ENCODE data around the gene KRT17. TPM values are rescaled to one million over a fixed set of nuclear protein-coding genes. Genes with fewer than 3 reads are reported as not detected.
A peak's percentile ranks its signal among the peaks of the same experiment; 100 is the strongest.
"Not testable (repeated sequence)": the region's sequence is repeated elsewhere in the genome, so short reads cannot be mapped to it uniquely, and the experiment has no call there.

KRT17 gene
- total and polyA plus RNA-seq, 2 donors (not counting 1 experiment from before 2014, with no cell fraction given) = 0.50 to 0.89 TPM

DNA sequence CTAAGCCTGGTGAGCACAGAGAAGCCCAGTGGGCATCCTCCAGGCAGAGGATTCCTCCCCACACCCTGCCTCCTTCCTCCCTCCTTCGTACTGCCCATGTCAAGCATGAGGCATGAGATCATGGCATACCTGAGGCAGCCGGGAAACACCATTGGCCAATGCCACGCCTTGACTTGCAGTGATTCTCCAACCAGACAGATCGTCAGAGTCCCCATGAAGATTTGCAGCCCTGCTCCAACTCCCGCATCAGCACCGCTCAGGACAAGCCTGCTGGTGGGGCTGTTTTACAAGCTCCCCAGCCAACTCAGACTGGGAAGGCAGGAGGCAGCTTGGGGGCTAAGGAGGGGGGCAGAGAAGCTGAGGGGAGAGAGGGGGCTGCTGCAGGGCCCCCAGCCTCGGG, 8.9 kb downstream of the KRT17 start:
- H3K9me3 ChIP-seq (ENCODE audit: control insufficient read depth, insufficient read depth, low read depth, low read length) = no peaks in the 10 kb centered on the region
- H3K9ac ChIP-seq (ENCODE audit: insufficient read depth, low read length) = no peak overlapping the region
- H3K79me2 ChIP-seq (ENCODE audit: control insufficient read depth, insufficient read depth, low read length) = no peaks in the 10 kb centered on the region
- no peak overlapping the region for H3K4me2 ChIP-seq (ENCODE audit: extremely low read depth, insufficient read depth, low read length)
- no peaks in the 10 kb centered on the region for H3K36me3 ChIP-seq (ENCODE audit: control insufficient read depth, insufficient read depth, low read length)
- H2AFZ ChIP-seq (ENCODE audit: low read length) = no peak overlapping the region
- DNase-seq (ENCODE audit: low read depth in 2 of 2) = peak in 1 of 2 donors; percentile 6
- no peaks in the 10 kb centered on the region for H4K20me1 ChIP-seq (ENCODE audit: control insufficient read depth, extremely low read depth, insufficient read depth, low read length)
- no peak overlapping the region for H3K4me3 ChIP-seq (replicated peaks in 1 of 4; ENCODE audit: control extremely low read depth in 1 of 4, insufficient read depth in 1 of 4, low read depth in 3 of 4, low read length in 4 of 4)
- TF ChIP-seq EZH2 (IDR thresholded peaks at IDR 0.05; ENCODE audit: low read length, missing control alignments) (no peak), CTCF (conservative IDR thresholded peaks at IDR 0.05 in 1 of 2, IDR thresholded peaks at IDR 0.05 in 1 of 2; ENCODE audit: low read depth in 1 of 2, low read length in 2 of 2) (no peak)
- no peak overlapping the region for H3K27ac ChIP-seq (ENCODE audit: insufficient read depth, low read length)
- H3K27me3 ChIP-seq (ENCODE audit: control insufficient read depth, insufficient read depth, low read length) = peaks cover 4% of the 10 kb centered on the region
- H3K4me1 ChIP-seq (ENCODE audit: control insufficient read depth, extremely low read depth, insufficient read depth, low read length) = no peaks in the 10 kb centered on the region

- H3K9ac ChIP-seq (ENCODE audit: insufficient read depth, low read length); H4K20me1 ChIP-seq (ENCODE audit: control insufficient read depth, extremely low read depth, insufficient read depth, low read length); H3K27me3 ChIP-seq (ENCODE audit: control insufficient read depth, insufficient read depth, low read length); H2AFZ ChIP-seq (ENCODE audit: low read length); H3K36me3 ChIP-seq (ENCODE audit: control insufficient read depth, insufficient read depth, low read length); H3K9me3 ChIP-seq (ENCODE audit: control insufficient read depth, insufficient read depth, low read depth, low read length); H3K4me3 ChIP-seq (replicated peaks in 1 of 4; ENCODE audit: control extremely low read depth in 1 of 4, insufficient read depth in 1 of 4, low read depth in 3 of 4, low read length in 4 of 4); H3K27ac ChIP-seq (ENCODE audit: insufficient read depth, low read length); H3K4me1 ChIP-seq (ENCODE audit: control insufficient read depth, extremely low read depth, insufficient read depth, low read length); DNase-seq (ENCODE audit: low read depth in 2 of 2); H3K79me2 ChIP-seq (ENCODE audit: control insufficient read depth, insufficient read depth, low read length); H3K4me2 ChIP-seq (ENCODE audit: extremely low read depth, insufficient read depth, low read length): not testable (repeated sequence)
These were observed 9.6 kb downstream of the KRT17 start for GRCh38 chr17:41614767-41615166.

- Histone ChIP-seq H3K4me1 (ENCODE audit: control insufficient read depth, extremely low read depth, insufficient read depth, low read length) (no peaks in the 10 kb centered on the region), H3K27ac (ENCODE audit: insufficient read depth, low read length) (no peak overlapping the region), H3K4me2 (ENCODE audit: extremely low read depth, insufficient read depth, low read length) (no peak overlapping the region), H3K79me2 (ENCODE audit: control insufficient read depth, insufficient read depth, low read length) (no peaks in the 10 kb centered on the region), H2AFZ (ENCODE audit: low read length) (no peak overlapping the region), H3K9me3 (ENCODE audit: control insufficient read depth, insufficient read depth, low read depth, low read length) (no peaks in the 10 kb centered on the region), H3K4me3 (replicated peaks in 1 of 4; ENCODE audit: control extremely low read depth in 1 of 4, insufficient read depth in 1 of 4, low read depth in 3 of 4, low read length in 4 of 4) (no peak overlapping the region), H4K20me1 (ENCODE audit: control insufficient read depth, extremely low read depth, insufficient read depth, low read length) (no peaks in the 10 kb centered on the region), H3K27me3 (ENCODE audit: control insufficient read depth, insufficient read depth, low read length) (peaks cover 4% of the 10 kb centered on the region), H3K9ac (ENCODE audit: insufficient read depth, low read length) (no peak overlapping the region), H3K36me3 (ENCODE audit: control insufficient read depth, insufficient read depth, low read length) (no peaks in the 10 kb centered on the region)
- no peak for DNase-seq (ENCODE audit: low read depth in 2 of 2)
- no peak for TF ChIP-seq CTCF (conservative IDR thresholded peaks at IDR 0.05 in 1 of 2, IDR thresholded peaks at IDR 0.05 in 1 of 2; ENCODE audit: low read depth in 1 of 2, low read length in 2 of 2)
These were observed 10.3 kb downstream of the KRT17 start for GRCh38 chr17:41614098-41614497.
